ENCODE results near the gene SATB1.

- TF ChIP-seq MEIS1 (CRISPR knock-in tag; IDR thresholded peaks at IDR 0.05; ENCODE audit: borderline replicate concordance) (no peak), YY1 (tag by site-specific recombination; IDR thresholded peaks at IDR 0.05) (no peak), CTCF (tag by site-specific recombination; IDR thresholded peaks at IDR 0.05) (no peak), GFI1B (tag by site-specific recombination; IDR thresholded peaks at IDR 0.05) (no peak), ZNF302 (tag by site-specific recombination; IDR thresholded peaks at IDR 0.05; ENCODE audit: low read depth) (no peak), ZNF560 (tag by site-specific recombination; IDR thresholded peaks at IDR 0.05; ENCODE audit: borderline replicate concordance) (no peak), ZNF274 (IDR thresholded peaks at IDR 0.05; ENCODE audit: low read length) (no peak), ZNF274 (tag by site-specific recombination; IDR thresholded peaks at IDR 0.05; ENCODE audit: borderline replicate concordance) (no peak), ATF2 (tag by site-specific recombination; IDR thresholded peaks at IDR 0.05; ENCODE audit: low read depth) (no peak), KLF1 (tag by site-specific recombination; IDR thresholded peaks at IDR 0.05) (no peak), ZFP69B (tag by site-specific recombination; IDR thresholded peaks at IDR 0.05) (no peak), ZNF292 (tag by site-specific recombination; IDR thresholded peaks at IDR 0.05; ENCODE audit: borderline replicate concordance, low read depth) (no peak), ZNF585B (tag by site-specific recombination; IDR thresholded peaks at IDR 0.05) (no peak)
- TF ChIP-seq, protein P1, sequence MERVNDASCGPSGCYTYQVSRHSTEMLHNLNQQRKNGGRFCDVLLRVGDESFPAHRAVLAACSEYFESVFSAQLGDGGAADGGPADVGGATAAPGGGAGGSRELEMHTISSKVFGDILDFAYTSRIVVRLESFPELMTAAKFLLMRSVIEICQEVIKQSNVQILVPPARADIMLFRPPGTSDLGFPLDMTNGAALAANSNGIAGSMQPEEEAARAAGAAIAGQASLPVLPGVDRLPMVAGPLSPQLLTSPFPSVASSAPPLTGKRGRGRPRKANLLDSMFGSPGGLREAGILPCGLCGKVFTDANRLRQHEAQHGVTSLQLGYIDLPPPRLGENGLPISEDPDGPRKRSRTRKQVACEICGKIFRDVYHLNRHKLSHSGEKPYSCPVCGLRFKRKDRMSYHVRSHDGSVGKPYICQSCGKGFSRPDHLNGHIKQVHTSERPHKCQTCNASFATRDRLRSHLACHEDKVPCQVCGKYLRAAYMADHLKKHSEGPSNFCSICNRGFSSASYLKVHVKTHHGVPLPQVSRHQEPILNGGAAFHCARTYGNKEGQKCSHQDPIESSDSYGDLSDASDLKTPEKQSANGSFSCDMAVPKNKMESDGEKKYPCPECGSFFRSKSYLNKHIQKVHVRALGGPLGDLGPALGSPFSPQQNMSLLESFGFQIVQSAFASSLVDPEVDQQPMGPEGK (tag by site-specific recombination; IDR thresholded peaks at IDR 0.05): no peak
Observed at GRCh38 chr3:18415839-18416238, 9.3 kb downstream of the SATB1 start.
